IMR-90 (cell line): Measurements from ENCODE around the gene SHB. TPM values are rescaled to one million over a fixed set of nuclear protein-coding genes. Genes with fewer than 3 reads are reported as not detected.

Experiments used
- ATAC-seq: fragments of 200-7000 bp; cut with Tn5 transposase; 2 replicates; pipeline ENCODE4 v1.9.1; 2020; ENCODE audit warnings: low read depth, mild to moderate bottlenecking, moderate library complexity
- BruUV-seq: library from RNA; stranded (reverse); fragments of 400-500 nt; replicated peaks from 2 replicates; lab custom pipeline; 2021; lab: Mats Ljungman, UMichigan
- CTCF ChIA-PET: fragments of 300-600 bp; formaldehyde crosslinking; extraction: SDS; loops from one replicate; lab custom pipeline; 2021; ENCODE audit warnings: antibody characterized with exemption; lab: Yijun Ruan, JAX
- POLR2A ChIA-PET: fragments of 300-600 bp; sonication (Branson Sonifier 250); formaldehyde crosslinking; loops from one replicate; lab custom pipeline; 2022; ENCODE audit warnings: antibody characterized with exemption; ENCODE audit not compliant: unreplicated experiment; lab: Charles Lee
- DNase-seq: peaks from one replicate; pipeline ENCODE4 v3.0.0; 2013
- H2AFZ ChIP-seq: replicated peaks from 2 replicates; pipeline ENCODE3; 2013; ENCODE audit warnings: low read length, mild to moderate bottlenecking; ENCODE audit not compliant: poor library complexity
- H2AK5ac ChIP-seq: 2 replicates; pipeline ENCODE4 v1.6.1; 2013; ENCODE audit warnings: low read depth, low read length, inconsistent platforms
- H2AK9ac ChIP-seq: replicated peaks from 2 replicates; pipeline ENCODE3; 2013; ENCODE audit warnings: mild to moderate bottlenecking, low read depth, low read length, moderate library complexity; ENCODE audit not compliant: poor library complexity
- H2BK120ac ChIP-seq: 2 replicates; pipeline ENCODE4 v1.6.1; 2013; ENCODE audit warnings: low read depth, low read length, inconsistent platforms
- H2BK15ac ChIP-seq: 3 replicates; pipeline ENCODE4 v1.6.1; 2013; ENCODE audit warnings: low read depth, low read length, inconsistent platforms
- H2BK20ac ChIP-seq: 2 replicates; pipeline ENCODE4 v1.6.1; 2013; ENCODE audit warnings: low read depth, mild to moderate bottlenecking, inconsistent platforms, low read length, moderate library complexity
- H2BK5ac ChIP-seq: 2 replicates; pipeline ENCODE4 v1.6.1; 2013; ENCODE audit warnings: mild to moderate bottlenecking, low read depth, low read length, inconsistent platforms; ENCODE audit not compliant: poor library complexity, severe bottlenecking
- H3K14ac ChIP-seq: replicated peaks from 2 replicates; pipeline ENCODE4 v1.6.1; 2013; ENCODE audit warnings: low read depth, low read length, inconsistent platforms
- H3K18ac ChIP-seq: 2 replicates; pipeline ENCODE4 v1.6.1; 2013; ENCODE audit warnings: low read depth, low read length, control low read depth
- H3K23ac ChIP-seq: 2 replicates; pipeline ENCODE4 v1.6.1; 2013; ENCODE audit warnings: low read depth, low read length, inconsistent platforms
- H3K27ac ChIP-seq: 2 replicates; pipeline ENCODE4 v1.5.1; 2013; ENCODE audit warnings: mild to moderate bottlenecking, control low read depth, low read length; ENCODE audit not compliant: insufficient read depth
- H3K27me3 ChIP-seq: 2 replicates; pipeline ENCODE4 v1.6.1; 2013; ENCODE audit warnings: low read length; ENCODE audit not compliant: control insufficient read depth, insufficient read depth
- H3K36me3 ChIP-seq: 2 replicates; pipeline ENCODE4 v1.6.1; 2013; ENCODE audit warnings: low read length, mixed read lengths; ENCODE audit not compliant: control insufficient read depth, insufficient read depth
- H3K4ac ChIP-seq: 2 replicates; pipeline ENCODE4 v1.6.1; 2013; ENCODE audit warnings: low read depth, low read length, inconsistent platforms
- H3K4me1 ChIP-seq: 2 replicates; pipeline ENCODE4 v1.6.1; 2013; ENCODE audit warnings: low read length, mixed read lengths; ENCODE audit not compliant: control insufficient read depth, insufficient read depth
- H3K4me2 ChIP-seq: 2 replicates; pipeline ENCODE4 v1.6.1; 2013; ENCODE audit warnings: low read depth, mild to moderate bottlenecking, control low read depth, low read length, moderate library complexity
- H3K4me3 ChIP-seq: 2 replicates; pipeline ENCODE4 v1.5.1; 2013; ENCODE audit warnings: low read depth, mild to moderate bottlenecking, control low read depth, low read length, moderate library complexity; ENCODE audit not compliant: insufficient read depth
- H3K56ac ChIP-seq: 2 replicates; pipeline ENCODE4 v1.6.1; 2013; ENCODE audit warnings: low read length, inconsistent platforms; ENCODE audit not compliant: insufficient read depth; ENCODE audit errors: extremely low read depth
- H3K79me1 ChIP-seq, 2 experiments: 2 replicates each; pipeline ENCODE4 v1.6.1; 2013; ENCODE audit warnings: low read length in 2 of 2, inconsistent platforms in 1 of 2, low read depth in 1 of 2
- H3K9ac ChIP-seq: 2 replicates; pipeline ENCODE4 v1.6.1; 2013; ENCODE audit warnings: low read depth, low read length, control low read depth
- H3K9me1 ChIP-seq: 2 replicates; pipeline ENCODE4 v1.6.1; 2013; ENCODE audit warnings: low read length, inconsistent platforms; ENCODE audit not compliant: insufficient read depth
- H3K9me3 ChIP-seq: 2 replicates; pipeline ENCODE4 v1.6.1; 2013; ENCODE audit warnings: low read length; ENCODE audit not compliant: control insufficient read depth, insufficient read depth
- H4K20me1 ChIP-seq: 2 replicates; pipeline ENCODE4 v1.6.1; 2013; ENCODE audit warnings: low read length, inconsistent platforms; ENCODE audit not compliant: insufficient read depth
- H4K5ac ChIP-seq: 2 replicates; pipeline ENCODE4 v1.6.1; 2013; ENCODE audit warnings: mild to moderate bottlenecking, low read depth, low read length, control low read depth
- H4K8ac ChIP-seq, 2 experiments: 2 replicates each; pipeline ENCODE4 v1.6.1; 2013; ENCODE audit warnings: low read depth in 2 of 2, low read length in 2 of 2, control low read depth in 1 of 2, inconsistent platforms in 1 of 2
- H4K91ac ChIP-seq: 2 replicates; pipeline ENCODE4 v1.6.1; 2013; ENCODE audit warnings: low read depth, low read length, inconsistent platforms; ENCODE audit not compliant: insufficient read depth
- CEBPB ChIP-seq: IDR thresholded peaks from 2 replicates; pipeline ENCODE4 v1.6.1; 2012; ENCODE audit warnings: low read depth, low read length, improper control_type of control experiment
- MAFK ChIP-seq: IDR thresholded peaks from 2 replicates; pipeline ENCODE4 v1.6.1; 2012; ENCODE audit warnings: low read depth, low read length, improper control_type of control experiment
- NFE2L2 ChIP-seq: fragments of 150-350 bp; IDR thresholded peaks from 2 replicates; pipeline ENCODE4 v1.6.1; 2016; ENCODE audit warnings: low read depth, mild to moderate bottlenecking, low read length
- RFX5 ChIP-seq: IDR thresholded peaks from 2 replicates; pipeline ENCODE4 v1.8.0; 2012; ENCODE audit warnings: low read depth, mild to moderate bottlenecking, low read length, moderate library complexity
- SMC3 ChIP-seq: fragments of 150-350 bp; IDR thresholded peaks from 2 replicates; pipeline ENCODE4 v1.6.1; 2016; ENCODE audit warnings: low read depth, mild to moderate bottlenecking, antibody characterized with exemption, low read length, moderate library complexity
- WGBS, 2 experiments: methylation state at CpG; one replicate each; pipeline versions ENCODE4 v1.1.5 to v1.1.7; 2013; ENCODE audit warnings: missing lambda C conversion rate in 2 of 2; ENCODE audit not compliant: insufficient read length in 1 of 2; ENCODE audit errors: extremely low coverage in 2 of 2; 5-methylcytosine and 5-hydroxymethylcytosine counted together
- dilution Hi-C: fragments of 300-500 bp; cut with HindIII; formaldehyde crosslinking; loops from one replicate; pipeline ENCODE4 v1.14.3; 2018; ENCODE audit warnings: low sequenced_read_pairs; ENCODE audit not compliant: unreplicated experiment
- in situ Hi-C: fragments of 300-500 bp; cut with MboI; formaldehyde crosslinking; loops from 3 replicates; pipeline ENCODE4 v1.14.3; 2019; ENCODE audit warnings: low sequenced_read_pairs, inconsistent platforms, mixed read lengths
- intact Hi-C: fragments of 100-400 bp; cut with micrococcal nuclease; formaldehyde crosslinking; loops from 2 replicates; pipeline ENCODE4 v1.10.0; 2022
- polyA plus RNA-seq, 3 experiments: library from polyadenylated mRNA; depleted of rRNA; stranded (reverse); fragments of >200 nt; gene quantifications; 2 replicates each; pipeline ENCODE4 v1.2.3, GENCODE V29; 2012; ENCODE audit warnings: low replicate concordance in 1 of 3
- total RNA-seq: library from RNA; depleted of rRNA; stranded (reverse); fragments of >200 nt; gene quantifications from 2 replicates; pipeline ENCODE4 v1.2.3, GENCODE V29; 2012

SHB gene
- total and polyA plus RNA-seq, 2 of the 4 experiments (the other 2 are of a cell fraction): 6.1 to 20.4 TPM

- Histone ChIP-seq H3K4me2 (peak overlapping the region; percentile 97), H3K18ac (0 out of 2 replicates have a peak overlapping the region, but pooled peaks have one; percentile 0), H3K36me3 (0 out of 2 replicates have a peak, but pooled peaks cover 4% of the 10 kb centered on the region), H4K20me1 (no peaks in the 10 kb centered on the region), H3K27me3 (no peaks in the 10 kb centered on the region), H2BK120ac (0 out of 2 replicates have a peak overlapping the region, but pooled peaks have one; percentile 1), H2BK20ac (no peak overlapping the region), H2BK15ac (no peak overlapping the region; the same call in 2 of the 3 replicates), H3K23ac (peak overlapping the region; percentile 66), H4K5ac (peak overlapping the region; percentile 16), H4K91ac (peak overlapping the region; percentile 21), H2BK5ac (peak overlapping the region; percentile 27), H3K9ac (peak overlapping the region; percentile 97), H3K4me1 (peaks cover 12% of the 10 kb centered on the region), H3K56ac (peak overlapping the region; percentile 5), H3K4ac (peak overlapping the region; percentile 59), H2AK9ac (peak overlapping the region; percentile 77), H4K8ac (peak overlapping the region in 1 of 2 experiments; percentile 20; a peak in 3 of 4 replicates), H3K9me1 (peaks cover 10% of the 10 kb centered on the region), H3K14ac (peak overlapping the region; percentile 90), H2AFZ (peak overlapping the region; percentile 96), H2AK5ac (peak overlapping the region; percentile 1; the same call in 1 of the 2 replicates), H3K9me3 (no peaks in the 10 kb centered on the region), H3K4me3 (peak overlapping the region; percentile 78), H3K79me1 (peaks cover 13 to 37% of the 10 kb centered on the region in 2 experiments), H3K27ac (peak overlapping the region; percentile 62)
- CTCF ChIA-PET: interaction anchor here (0.7 to 1.1 kb wide), 2 partner anchors 360 to 421 kb away, joined by 3 to 4 read pairs; no protein-coding TSS in a partner anchor
- peak; percentile 65 for DNase-seq
- in situ Hi-C loops: loop anchor here (10.0 kb wide), 1 partner anchor 318 kb away; no protein-coding TSS in a partner anchor
- BruUV-seq: no TSS peak
- TF ChIP-seq NFE2L2 (no peak), SMC3 (no peak), CEBPB (peak; percentile 16; the same call in 1 of the 2 replicates), RFX5 (no peak), MAFK (peak; percentile 93)
- intact Hi-C loops: loop anchor here (2.0 to 5.0 kb wide), 3 partner anchors 156 to 421 kb away; partner anchors contain the start of gene TOMM5
- ATAC-seq: peak; percentile 2
- 7% methylated on average over 2 of the region's 17 CpGs; no CpG with 5 or more reads in 1 of the 2 experiments for WGBS, 2 experiments
- dilution Hi-C loops: loop anchor here (25.0 kb wide), 1 partner anchor 484 kb away; the partner anchor contains the start of gene ALDH1B1
- POLR2A ChIA-PET: no interaction called here
Measured at GRCh38 chr9:37902796-37903646, 166.0 kb downstream of the SHB start.
